ENCODE data around the gene FBXL7.

The FBXL7 gene

GRCh38 chr5:15627647-15628046 is 127.7 kb downstream of the FBXL7 start:
- TF ChIP-seq REST (IDR thresholded peaks at IDR 0.05; ENCODE audit: low read depth): no peak
- TF ChIP-seq RAD21 (IDR thresholded peaks at IDR 0.05; ENCODE audit: low read depth): no peak
- no peak for TF ChIP-seq CEBPB (IDR thresholded peaks at IDR 0.05)
- TF ChIP-seq TCF12 (IDR thresholded peaks at IDR 0.05; ENCODE audit: low read depth): no peak
- TF ChIP-seq TEAD4 (IDR thresholded peaks at IDR 0.05): no peak
- no peak for TF ChIP-seq ZBTB7A (IDR thresholded peaks at IDR 0.05; ENCODE audit: low read depth)

- TF ChIP-seq CREB1 (IDR thresholded peaks at IDR 0.05; ENCODE audit: low read depth): no peak
- no peak for TF ChIP-seq FOXM1 (IDR thresholded peaks at IDR 0.05; ENCODE audit: borderline replicate concordance, low read depth)
- no peak for TF ChIP-seq CEBPB (IDR thresholded peaks at IDR 0.05)
- no peak for TF ChIP-seq REST (IDR thresholded peaks at IDR 0.05; ENCODE audit: low read depth)
- TF ChIP-seq EGR1 (IDR thresholded peaks at IDR 0.05): no peak
- no peak for TF ChIP-seq TAF1 (IDR thresholded peaks at IDR 0.05; ENCODE audit: low read depth)
- TF ChIP-seq TEAD4 (IDR thresholded peaks at IDR 0.05): no peak
- no peak for TF ChIP-seq MAX (IDR thresholded peaks at IDR 0.05)
- no peak for TF ChIP-seq YY1 (IDR thresholded peaks at IDR 0.05; ENCODE audit: low read depth)
- TF ChIP-seq USF1 (IDR thresholded peaks at IDR 0.05): no peak
- TF ChIP-seq NFIC (IDR thresholded peaks at IDR 0.05): no peak
- no peak for TF ChIP-seq RAD21 (IDR thresholded peaks at IDR 0.05; ENCODE audit: low read depth)
- no peak for TF ChIP-seq EP300 (IDR thresholded peaks at IDR 0.05; ENCODE audit: borderline replicate concordance)
These were observed 130.5 kb downstream of the FBXL7 start for GRCh38 chr5:15630441-15630840.

GRCh38 chr5:15634591-15635288 is 134.8 kb downstream of the FBXL7 start:
- no peak for TF ChIP-seq REST (IDR thresholded peaks at IDR 0.05; ENCODE audit: low read depth)
- TF ChIP-seq TAF1 (IDR thresholded peaks at IDR 0.05; ENCODE audit: low read depth): no peak
- no peak for TF ChIP-seq ZBTB7A (IDR thresholded peaks at IDR 0.05; ENCODE audit: low read depth)

GRCh38 chr5:15635289-15635616 is 135.3 kb downstream of the FBXL7 start:
- TF ChIP-seq USF1 (IDR thresholded peaks at IDR 0.05): no peak
- TF ChIP-seq REST (IDR thresholded peaks at IDR 0.05; ENCODE audit: low read depth): no peak
- no peak for TF ChIP-seq CREB1 (IDR thresholded peaks at IDR 0.05; ENCODE audit: low read depth)
- no peak for TF ChIP-seq TAF1 (IDR thresholded peaks at IDR 0.05; ENCODE audit: low read depth)
- TF ChIP-seq EGR1 (IDR thresholded peaks at IDR 0.05): no peak
- no peak for TF ChIP-seq TCF12 (IDR thresholded peaks at IDR 0.05; ENCODE audit: low read depth)
- TF ChIP-seq RAD21 (IDR thresholded peaks at IDR 0.05; ENCODE audit: low read depth): no peak
- TF ChIP-seq NFIC (IDR thresholded peaks at IDR 0.05): no peak
- no peak for TF ChIP-seq CEBPB (IDR thresholded peaks at IDR 0.05)
- no peak for TF ChIP-seq TEAD4 (IDR thresholded peaks at IDR 0.05)
- no peak for TF ChIP-seq EP300 (IDR thresholded peaks at IDR 0.05; ENCODE audit: borderline replicate concordance)
- no peak for TF ChIP-seq ZBTB7A (IDR thresholded peaks at IDR 0.05; ENCODE audit: low read depth)
- TF ChIP-seq MAX (IDR thresholded peaks at IDR 0.05): no peak
- no peak for TF ChIP-seq FOXM1 (IDR thresholded peaks at IDR 0.05; ENCODE audit: borderline replicate concordance, low read depth)
- no peak for TF ChIP-seq YY1 (IDR thresholded peaks at IDR 0.05; ENCODE audit: low read depth)

Measured in Ishikawa (cell line).